ENCODE measurements around the gene PAX8.
"Not testable (repeated sequence)": the region's sequence is repeated elsewhere in the genome, so short reads cannot be mapped to it uniquely, and the experiment has no call there.

PAX8 gene

DNA sequence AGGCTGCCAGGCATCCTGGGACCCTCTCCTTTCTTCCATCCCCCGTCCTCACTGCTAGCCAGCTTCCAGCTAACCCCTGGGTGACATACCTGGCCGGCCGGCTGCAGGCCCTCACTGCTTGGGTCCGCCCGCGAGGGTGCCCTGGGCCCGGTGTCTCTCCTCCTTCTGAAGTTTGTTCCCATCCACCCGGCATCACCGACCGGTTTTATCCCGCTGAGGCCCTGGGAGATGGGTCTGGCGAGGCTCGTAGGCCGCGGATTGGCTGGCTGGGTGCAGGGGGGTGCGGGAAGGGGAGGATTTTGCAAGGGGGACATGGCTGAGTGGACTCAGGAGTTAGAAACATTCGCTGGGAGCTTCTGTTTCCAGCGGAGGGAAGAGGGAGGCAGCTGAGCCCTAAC lies at the start of gene PAX8:
TSS of gene PAX8 (minus strand) at position 180 of the 398 bp plus-strand sequence. CDS start 527 bp downstream, outside the sequence.
- peaks cover 20% of the 10 kb centered on the region for H3K4me1 ChIP-seq (ENCODE audit: insufficient read depth, low read length)
- no peak within 1 kb of the TSS for H3K4me3 ChIP-seq (ENCODE audit: low read depth in 1 of 2, low read length in 2 of 2)
- H3K27ac ChIP-seq (ENCODE audit: low read depth, low read length): no peak within 1 kb of the TSS
- H3K9ac ChIP-seq (ENCODE audit: low read length): no peak within 1 kb of the TSS
- H3K27me3 ChIP-seq (ENCODE audit: control insufficient read depth in 1 of 2, insufficient read depth in 2 of 2, low read length in 2 of 2): peaks cover 35 to 51% of the 10 kb centered on the region in 2 donors
- no peaks in the 10 kb centered on the region for H3K36me3 ChIP-seq (ENCODE audit: insufficient read depth, low read length)
- peaks cover 4% of the 10 kb centered on the region for H3K9me3 ChIP-seq (ENCODE audit: low read length)

DNA sequence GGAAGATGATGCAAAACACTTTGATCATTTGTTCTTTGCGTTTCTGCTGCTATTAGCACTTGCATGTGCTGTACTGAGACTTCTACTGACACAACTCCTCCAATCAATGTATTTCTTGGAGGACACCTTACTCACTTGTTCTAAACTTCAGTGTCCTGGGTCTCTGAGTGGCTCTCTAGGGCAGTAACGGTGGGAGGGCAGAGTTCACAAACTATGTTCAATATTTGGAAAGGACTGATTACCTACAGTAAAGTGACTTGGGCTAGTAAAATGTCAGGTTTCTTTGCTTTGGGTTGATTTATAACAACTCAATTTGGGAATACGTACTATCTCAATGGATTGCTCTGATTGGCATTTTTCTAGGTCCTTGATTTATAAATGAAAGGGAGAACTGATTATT lies 49.3 kb upstream of the PAX8 start:
- H3K9ac ChIP-seq (ENCODE audit: low read length): no peak overlapping the region
- no peaks in the 10 kb centered on the region for H3K36me3 ChIP-seq (ENCODE audit: insufficient read depth, low read length)
- no peaks in the 10 kb centered on the region for H3K9me3 ChIP-seq (ENCODE audit: low read length)
- no peak overlapping the region for H3K4me3 ChIP-seq (ENCODE audit: low read depth in 1 of 2, low read length in 2 of 2)
- H3K27ac ChIP-seq (ENCODE audit: low read depth, low read length): no peak overlapping the region
- H3K4me1 ChIP-seq (ENCODE audit: insufficient read depth, low read length): peaks cover 4% of the 10 kb centered on the region
- H3K27me3 ChIP-seq (ENCODE audit: control insufficient read depth in 1 of 2, insufficient read depth in 2 of 2, low read length in 2 of 2): no peaks in the 10 kb centered on the region

DNA sequence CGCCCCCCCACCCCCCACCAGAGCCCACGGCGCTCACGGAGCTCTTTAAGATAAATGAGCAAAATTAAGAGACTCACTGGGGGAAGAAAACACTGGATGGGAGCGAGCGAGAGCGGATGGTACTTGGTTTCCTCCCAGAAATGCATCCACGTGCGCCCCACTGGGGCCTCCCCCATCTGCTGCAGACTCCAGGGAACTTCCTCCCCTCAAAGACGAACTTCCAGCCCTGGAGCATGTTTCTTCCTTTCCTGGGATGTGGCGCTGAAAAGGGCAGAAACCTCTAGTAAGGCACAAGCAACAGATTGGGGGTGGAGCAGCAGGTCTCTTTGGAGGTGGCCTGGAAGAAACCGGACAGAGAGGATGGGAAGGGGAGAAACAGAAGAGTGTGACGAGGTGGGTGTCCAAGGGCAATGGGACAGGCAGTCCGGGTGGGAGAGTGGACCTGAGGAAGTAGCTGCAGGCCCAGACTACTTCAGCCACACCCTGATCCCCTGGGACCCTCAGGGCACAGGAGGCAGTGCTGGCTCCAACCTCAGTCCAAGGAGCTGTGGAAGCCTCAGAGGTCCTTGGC lies 46.5 kb upstream of the PAX8 start:
- not testable (repeated sequence) for H3K27ac ChIP-seq (ENCODE audit: low read depth, low read length); H3K9me3 ChIP-seq (ENCODE audit: low read length); H3K9ac ChIP-seq (ENCODE audit: low read length); H3K27me3 ChIP-seq (ENCODE audit: control insufficient read depth in 1 of 2, insufficient read depth in 2 of 2, low read length in 2 of 2); H3K4me1 ChIP-seq (ENCODE audit: insufficient read depth, low read length); H3K36me3 ChIP-seq (ENCODE audit: insufficient read depth, low read length)
- H3K4me3 ChIP-seq (ENCODE audit: low read depth in 1 of 2, low read length in 2 of 2): peak overlapping the region in 1 of 2 donors; percentile 18

DNA sequence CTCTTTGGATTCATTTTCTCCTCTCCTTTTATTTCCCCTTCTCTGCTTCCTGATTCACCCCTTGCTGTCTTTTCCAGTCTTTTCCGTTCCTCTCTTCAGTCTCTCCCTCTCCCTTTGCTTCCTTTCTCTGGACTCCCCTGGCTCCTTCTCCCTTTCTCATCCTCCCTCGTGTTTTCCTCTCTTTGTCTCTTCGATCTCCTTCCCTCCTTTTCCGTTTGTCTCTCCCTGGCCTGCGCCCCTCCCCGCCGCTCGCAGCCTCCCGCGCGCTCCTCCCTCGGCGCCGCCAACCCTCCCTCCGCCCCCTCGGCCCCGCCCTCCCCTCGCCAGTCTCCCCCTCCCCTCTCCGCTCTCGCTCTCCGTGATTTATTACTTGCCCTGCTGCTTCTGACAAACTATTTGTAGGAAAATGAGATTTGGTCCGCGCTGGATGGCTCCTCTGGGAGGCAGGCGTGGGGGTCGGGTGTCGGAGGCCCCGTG lies 46.0 kb upstream of the PAX8 start:
- Histone ChIP-seq H3K9ac (ENCODE audit: low read length) (no peak overlapping the region), H3K9me3 (ENCODE audit: low read length) (no peaks in the 10 kb centered on the region), H3K36me3 (ENCODE audit: insufficient read depth, low read length) (no peaks in the 10 kb centered on the region), H3K27ac (ENCODE audit: low read depth, low read length) (no peak overlapping the region), H3K4me1 (ENCODE audit: insufficient read depth, low read length) (peaks cover 4% of the 10 kb centered on the region), H3K4me3 (ENCODE audit: low read depth in 1 of 2, low read length in 2 of 2) (peak overlapping the region; percentile 20 to 49), H3K27me3 (ENCODE audit: control insufficient read depth in 1 of 2, insufficient read depth in 2 of 2, low read length in 2 of 2) (no peaks in the 10 kb centered on the region)

DNA sequence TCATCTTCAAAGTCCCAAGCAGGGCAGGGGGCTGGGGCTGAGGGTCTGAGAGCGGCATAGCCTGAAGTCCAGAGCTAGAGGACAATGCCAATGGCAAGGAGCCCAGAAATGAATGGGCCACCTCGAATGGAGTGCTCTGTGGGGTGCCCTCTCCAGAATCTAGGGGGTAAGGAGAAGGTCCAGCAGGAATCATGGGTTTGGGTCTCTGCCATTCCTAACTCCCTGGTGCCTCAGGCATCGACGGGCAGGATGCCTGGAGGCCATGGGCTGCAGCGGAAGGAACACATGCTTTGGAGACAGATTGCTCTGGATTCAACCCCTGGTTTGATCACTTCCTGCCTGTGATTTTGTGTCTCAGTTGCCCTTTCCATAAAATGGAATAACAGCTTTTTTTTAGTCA lies 44.4 kb upstream of the PAX8 start:
- H3K36me3 ChIP-seq (ENCODE audit: insufficient read depth, low read length); H3K27me3 ChIP-seq (ENCODE audit: control insufficient read depth in 1 of 2, insufficient read depth in 2 of 2, low read length in 2 of 2); H3K4me3 ChIP-seq (ENCODE audit: low read depth in 1 of 2, low read length in 2 of 2); H3K9me3 ChIP-seq (ENCODE audit: low read length); H3K4me1 ChIP-seq (ENCODE audit: insufficient read depth, low read length); H3K9ac ChIP-seq (ENCODE audit: low read length); H3K27ac ChIP-seq (ENCODE audit: low read depth, low read length): not testable (repeated sequence)

DNA sequence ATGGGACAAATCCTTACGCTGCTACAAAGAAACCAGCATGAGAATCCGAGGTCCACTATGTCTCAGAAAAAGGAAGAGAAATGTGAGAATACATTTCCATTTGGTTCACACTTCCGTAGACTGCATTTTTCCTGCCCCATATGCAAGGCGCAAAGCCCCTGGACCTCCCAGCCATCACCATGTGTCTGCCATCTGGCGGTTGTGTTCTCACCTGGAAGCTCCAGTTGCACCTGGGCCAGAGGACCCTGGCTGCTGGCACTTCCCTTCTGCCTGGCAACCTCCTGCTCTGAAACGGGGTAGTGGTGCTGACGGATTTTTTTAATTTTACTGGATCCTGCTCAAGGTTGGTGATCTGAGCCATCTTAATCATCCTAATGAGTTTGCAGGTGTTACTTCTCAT lies 41.4 kb upstream of the PAX8 start:
- not testable (repeated sequence) for H3K4me1 ChIP-seq (ENCODE audit: insufficient read depth, low read length); H3K27me3 ChIP-seq (ENCODE audit: control insufficient read depth in 1 of 2, insufficient read depth in 2 of 2, low read length in 2 of 2); H3K27ac ChIP-seq (ENCODE audit: low read depth, low read length); H3K9me3 ChIP-seq (ENCODE audit: low read length); H3K9ac ChIP-seq (ENCODE audit: low read length); H3K36me3 ChIP-seq (ENCODE audit: insufficient read depth, low read length); H3K4me3 ChIP-seq (ENCODE audit: low read depth in 1 of 2, low read length in 2 of 2)

DNA sequence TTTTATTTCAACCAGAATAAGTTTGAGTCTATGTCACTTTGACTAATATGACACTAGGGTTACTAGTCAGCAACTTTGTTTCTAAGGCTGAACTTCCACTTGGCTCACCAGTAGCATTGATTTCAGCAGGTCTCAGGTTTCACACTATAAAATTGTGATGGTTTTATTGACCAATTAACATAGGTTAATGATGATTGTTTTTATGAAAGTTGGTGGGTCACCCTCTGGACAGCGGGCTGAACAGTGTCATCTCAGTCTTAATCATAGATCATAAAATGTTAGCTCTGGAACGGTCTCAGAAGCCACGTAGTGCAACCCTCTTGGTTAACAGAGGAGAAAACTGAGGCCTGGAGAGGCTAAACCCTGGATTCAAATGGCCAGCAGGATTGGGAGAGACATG lies 40.2 kb upstream of the PAX8 start:
- not testable (repeated sequence) for H3K4me3 ChIP-seq (ENCODE audit: low read depth in 1 of 2, low read length in 2 of 2); H3K9me3 ChIP-seq (ENCODE audit: low read length); H3K27me3 ChIP-seq (ENCODE audit: control insufficient read depth in 1 of 2, insufficient read depth in 2 of 2, low read length in 2 of 2); H3K27ac ChIP-seq (ENCODE audit: low read depth, low read length); H3K9ac ChIP-seq (ENCODE audit: low read length); H3K4me1 ChIP-seq (ENCODE audit: insufficient read depth, low read length); H3K36me3 ChIP-seq (ENCODE audit: insufficient read depth, low read length)

DNA sequence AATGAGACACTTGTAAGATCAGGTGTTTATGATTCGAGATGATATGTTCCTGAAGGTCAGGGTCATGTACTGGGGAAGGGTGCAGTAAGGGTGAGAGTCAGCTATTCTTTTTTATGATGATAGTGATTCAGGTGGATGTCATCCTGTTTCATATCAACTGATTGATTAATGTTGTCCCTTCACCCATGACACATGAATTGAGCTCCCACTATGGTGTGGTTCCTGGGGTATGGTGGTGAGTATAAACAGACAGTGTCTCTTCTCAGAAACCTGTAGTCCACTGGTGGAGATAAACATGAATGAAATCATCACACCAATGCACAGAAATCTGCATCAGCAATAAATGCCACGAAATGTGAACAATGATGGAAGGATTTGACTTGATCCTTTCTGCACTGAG lies 37.4 kb upstream of the PAX8 start:
- H3K9me3 ChIP-seq (ENCODE audit: low read length): no peaks in the 10 kb centered on the region
- no peak overlapping the region for H3K27ac ChIP-seq (ENCODE audit: low read depth, low read length)
- H3K36me3 ChIP-seq (ENCODE audit: insufficient read depth, low read length): no peaks in the 10 kb centered on the region
- no peaks in the 10 kb centered on the region for H3K27me3 ChIP-seq (ENCODE audit: control insufficient read depth in 1 of 2, insufficient read depth in 2 of 2, low read length in 2 of 2)
- no peak overlapping the region for H3K4me3 ChIP-seq (ENCODE audit: low read depth in 1 of 2, low read length in 2 of 2)
- H3K4me1 ChIP-seq (ENCODE audit: insufficient read depth, low read length): no peaks in the 10 kb centered on the region
- H3K9ac ChIP-seq (ENCODE audit: low read length): no peak overlapping the region

DNA sequence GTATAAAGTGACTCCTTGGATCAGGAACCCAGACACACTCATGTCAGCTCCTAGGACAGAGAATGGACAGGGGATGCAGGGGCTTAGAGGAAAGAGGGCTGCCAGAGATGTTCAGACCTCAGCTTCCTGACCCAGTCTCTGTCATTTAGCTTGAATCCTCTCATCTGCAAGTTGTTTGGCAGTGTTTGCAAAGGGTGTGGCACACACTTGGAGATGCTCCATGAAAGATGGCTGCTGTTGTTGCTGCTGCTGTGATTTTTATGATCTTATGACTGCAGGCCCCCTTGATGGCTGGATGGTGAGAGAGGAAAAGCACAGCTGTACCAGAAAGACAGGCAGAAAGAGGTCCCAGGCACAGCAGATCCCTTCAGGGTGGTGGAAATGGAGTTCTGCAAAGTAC lies 35.9 kb upstream of the PAX8 start:
- not testable (repeated sequence) for H3K9ac ChIP-seq (ENCODE audit: low read length); H3K4me1 ChIP-seq (ENCODE audit: insufficient read depth, low read length); H3K4me3 ChIP-seq (ENCODE audit: low read depth in 1 of 2, low read length in 2 of 2); H3K9me3 ChIP-seq (ENCODE audit: low read length); H3K27ac ChIP-seq (ENCODE audit: low read depth, low read length); H3K27me3 ChIP-seq (ENCODE audit: control insufficient read depth in 1 of 2, insufficient read depth in 2 of 2, low read length in 2 of 2); H3K36me3 ChIP-seq (ENCODE audit: insufficient read depth, low read length)

DNA sequence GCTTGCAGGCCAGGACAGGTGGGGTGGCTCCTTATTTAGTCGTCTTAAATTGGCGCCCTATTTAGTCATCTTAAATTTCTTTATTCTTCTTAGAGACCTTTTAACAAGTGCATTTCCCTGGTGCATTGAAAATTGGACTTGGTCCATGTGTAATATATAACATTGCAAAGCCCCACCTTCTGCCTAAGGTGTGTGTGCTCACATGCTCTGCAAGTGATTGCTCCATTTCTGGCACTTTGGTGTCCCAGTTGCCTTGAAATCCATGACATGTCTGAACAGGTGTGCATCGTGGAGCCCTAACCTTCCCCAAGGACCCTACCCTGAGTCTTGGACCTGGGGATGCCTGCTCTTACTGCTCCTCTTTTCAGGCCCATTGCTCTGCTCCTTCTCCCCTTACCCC lies 35.5 kb upstream of the PAX8 start:
- H3K36me3 ChIP-seq (ENCODE audit: insufficient read depth, low read length); H3K4me1 ChIP-seq (ENCODE audit: insufficient read depth, low read length); H3K9ac ChIP-seq (ENCODE audit: low read length); H3K9me3 ChIP-seq (ENCODE audit: low read length); H3K27me3 ChIP-seq (ENCODE audit: control insufficient read depth in 1 of 2, insufficient read depth in 2 of 2, low read length in 2 of 2); H3K4me3 ChIP-seq (ENCODE audit: low read depth in 1 of 2, low read length in 2 of 2); H3K27ac ChIP-seq (ENCODE audit: low read depth, low read length): not testable (repeated sequence)

DNA sequence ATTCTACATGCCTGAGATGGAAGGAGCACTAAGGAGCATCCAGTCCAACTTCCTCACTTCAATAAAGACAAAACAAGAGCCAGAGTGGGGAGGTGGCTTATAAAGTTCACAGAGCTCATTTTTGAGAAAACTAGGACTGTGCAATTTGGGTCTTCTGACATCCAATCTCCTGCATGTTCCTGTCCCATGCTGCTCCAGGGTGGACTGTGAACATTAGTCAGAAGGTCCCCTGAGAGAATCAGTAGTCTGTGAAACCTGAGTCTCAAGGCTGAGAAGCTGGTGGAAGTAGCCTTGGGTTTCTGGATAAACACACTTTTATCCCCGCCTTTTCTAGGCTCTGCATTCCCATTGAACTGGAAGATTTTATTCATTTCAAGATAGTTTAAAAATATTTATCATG lies 33.1 kb upstream of the PAX8 start:
- H3K27ac ChIP-seq (ENCODE audit: low read depth, low read length); H3K9me3 ChIP-seq (ENCODE audit: low read length); H3K36me3 ChIP-seq (ENCODE audit: insufficient read depth, low read length); H3K27me3 ChIP-seq (ENCODE audit: control insufficient read depth in 1 of 2, insufficient read depth in 2 of 2, low read length in 2 of 2); H3K4me3 ChIP-seq (ENCODE audit: low read depth in 1 of 2, low read length in 2 of 2); H3K9ac ChIP-seq (ENCODE audit: low read length); H3K4me1 ChIP-seq (ENCODE audit: insufficient read depth, low read length): not testable (repeated sequence)

DNA sequence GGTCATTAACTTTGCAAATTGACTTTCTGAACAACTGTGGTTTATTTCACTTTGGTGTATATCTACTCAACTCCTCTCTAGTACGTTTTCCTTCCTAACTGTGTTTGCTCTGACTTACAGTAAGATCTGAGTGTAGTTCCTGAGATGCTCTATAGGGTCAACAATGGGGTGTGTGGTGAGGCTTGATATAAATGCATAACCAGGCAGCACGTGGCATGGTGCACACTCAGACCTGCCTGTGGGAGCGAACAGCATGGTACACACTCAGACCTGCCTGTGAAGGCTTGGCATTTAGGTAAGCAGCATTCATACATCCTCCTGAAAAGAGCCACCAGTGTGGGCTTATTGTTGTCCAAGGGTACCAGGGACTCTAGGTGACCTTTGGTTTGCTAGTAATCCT lies 32.5 kb upstream of the PAX8 start:
- not testable (repeated sequence) for H3K9ac ChIP-seq (ENCODE audit: low read length); H3K4me3 ChIP-seq (ENCODE audit: low read depth in 1 of 2, low read length in 2 of 2); H3K4me1 ChIP-seq (ENCODE audit: insufficient read depth, low read length); H3K9me3 ChIP-seq (ENCODE audit: low read length); H3K27me3 ChIP-seq (ENCODE audit: control insufficient read depth in 1 of 2, insufficient read depth in 2 of 2, low read length in 2 of 2); H3K36me3 ChIP-seq (ENCODE audit: insufficient read depth, low read length); H3K27ac ChIP-seq (ENCODE audit: low read depth, low read length)

Data from muscle layer of colon (tissue), 2 donors.